ENCODE results near the gene REV3L. TPM values are rescaled to one million over a fixed set of nuclear protein-coding genes. Genes with fewer than 3 reads are reported as not detected.

The REV3L gene
- total and polyA plus RNA-seq, 12 donors = 5.6 to 25.8 (median 13.9) TPM

GRCh38 chr6:111503194-111503593 is 20.2 kb upstream of the REV3L start:
- no peak for TF ChIP-seq CTCF (IDR thresholded peaks at IDR 0.05)
- Histone ChIP-seq H3K27ac (no peak overlapping the region), H3K4me1 (peaks cover 0 to 12% (median 0%) of the 10 kb centered on the region in 9 donors), H3K9me3 (peaks cover 0 to 11% (median 0%) of the 10 kb centered on the region in 11 donors), H3K36me3 (peaks cover 0 to 6% (median 0%) of the 10 kb centered on the region in 9 donors), H3K27me3 (no peaks in the 10 kb centered on the region), H3K4me3 (no peak overlapping the region)
- no peak for DNase-seq
- WGBS, 2 donors = 76 to 90% methylated on average over 1 of the region's 1 CpG
- no peak for ATAC-seq
- intact Hi-C loops (cut with DNase I) = no loop called here

GRCh38 chr6:111502154-111502553 is 19.1 kb upstream of the REV3L start:
- WGBS, 2 donors = 99 to 100% methylated on average over 2 of the region's 2 CpGs
- H3K27ac ChIP-seq = no peak overlapping the region
- DNase-seq (no peak), ATAC-seq (no peak)
- H3K27me3 ChIP-seq = no peaks in the 10 kb centered on the region
- peaks cover 0 to 11% (median 0%) of the 10 kb centered on the region in 11 donors for H3K9me3 ChIP-seq
- peaks cover 0 to 4% (median 0%) of the 10 kb centered on the region in 9 donors for H3K36me3 ChIP-seq
- H3K4me1 ChIP-seq = peaks cover 0 to 14% (median 0%) of the 10 kb centered on the region in 9 donors
- intact Hi-C loops (cut with DNase I) = no loop called here
- no peak for TF ChIP-seq CTCF (IDR thresholded peaks at IDR 0.05)
- no peak overlapping the region for H3K4me3 ChIP-seq

GRCh38 chr6:111499269-111499793 is 16.3 kb upstream of the REV3L start:
- no peak for TF ChIP-seq CTCF (IDR thresholded peaks at IDR 0.05)
- Histone ChIP-seq H3K27me3 (no peaks in the 10 kb centered on the region), H3K9me3 (no peaks in the 10 kb centered on the region), H3K27ac (no peak overlapping the region), H3K36me3 (no peaks in the 10 kb centered on the region), H3K4me3 (no peak overlapping the region), H3K4me1 (peaks cover 0 to 43% (median 18%) of the 10 kb centered on the region in 9 donors)
- intact Hi-C loops (cut with DNase I) = no loop called here
- WGBS, 2 donors = 94 to 97% methylated on average over 2 of the region's 2 CpGs
- ATAC-seq (no peak), DNase-seq (no peak)

- intact Hi-C loops (cut with DNase I) = no loop called here
- Histone ChIP-seq H3K9me3 (no peaks in the 10 kb centered on the region), H3K27ac (peak overlapping the region in 2 of 10 donors; percentile 0 to 60)
Measured at GRCh38 chr6:111494951-111495635, 12.1 kb upstream of the REV3L start.

More at GRCh38 chr6:111494951-111495635, 12.1 kb upstream of the REV3L start:
- no peaks in the 10 kb centered on the region for H3K27me3 ChIP-seq
- 93 to 98% methylated on average over 2 of the region's 2 CpGs for WGBS, 2 donors
- ATAC-seq (no peak), DNase-seq (no peak)
- H3K36me3 ChIP-seq = peaks cover 0 to 5% (median 0%) of the 10 kb centered on the region in 9 donors
- no peak for TF ChIP-seq CTCF (IDR thresholded peaks at IDR 0.05)
- no peak overlapping the region for H3K4me3 ChIP-seq
- H3K4me1 ChIP-seq = peaks cover 0 to 31% (median 17%) of the 10 kb centered on the region in 9 donors
